GM12873 (cell line): ENCODE results near the gene NMRK1.

Experiments
- CTCF ChIP-seq: IDR thresholded peaks from 2 replicates; pipeline ENCODE4 v1.5.1; 2012; ENCODE audit warnings: low read depth, mild to moderate bottlenecking, moderate library complexity, low read length, control low read depth; ENCODE audit not compliant: insufficient read depth; ENCODE audit errors: missing control alignments

The NMRK1 gene

GRCh38 chr9:75087289-75087823, 599 bp downstream of the NMRK1 start:
- no peak for TF ChIP-seq CTCF

GRCh38 chr9:75086541-75087288, 1.2 kb downstream of the NMRK1 start:
- TF ChIP-seq CTCF: no peak

- no peak for TF ChIP-seq CTCF
Observed at GRCh38 chr9:75085640-75086039, 2.3 kb downstream of the NMRK1 start.

- TF ChIP-seq CTCF: no peak
Observed at GRCh38 chr9:75084081-75084672, 3.8 kb downstream of the NMRK1 start.

- TF ChIP-seq CTCF: no peak
Observed at GRCh38 chr9:75083188-75083970, 4.6 kb downstream of the NMRK1 start.

- no peak for TF ChIP-seq CTCF
Observed at GRCh38 chr9:75081632-75082031, 6.3 kb downstream of the NMRK1 start.

- TF ChIP-seq CTCF: no peak
Observed at GRCh38 chr9:75072895-75073294, 15.1 kb downstream of the NMRK1 start.
